Measurements from ENCODE around the gene ATP6V0C. TPM values are rescaled to one million over a fixed set of nuclear protein-coding genes. Genes with fewer than 3 reads are reported as not detected.

Gene ATP6V0C
- total RNA-seq, 1 experiment from 2014 or later: 176 TPM

DNA sequence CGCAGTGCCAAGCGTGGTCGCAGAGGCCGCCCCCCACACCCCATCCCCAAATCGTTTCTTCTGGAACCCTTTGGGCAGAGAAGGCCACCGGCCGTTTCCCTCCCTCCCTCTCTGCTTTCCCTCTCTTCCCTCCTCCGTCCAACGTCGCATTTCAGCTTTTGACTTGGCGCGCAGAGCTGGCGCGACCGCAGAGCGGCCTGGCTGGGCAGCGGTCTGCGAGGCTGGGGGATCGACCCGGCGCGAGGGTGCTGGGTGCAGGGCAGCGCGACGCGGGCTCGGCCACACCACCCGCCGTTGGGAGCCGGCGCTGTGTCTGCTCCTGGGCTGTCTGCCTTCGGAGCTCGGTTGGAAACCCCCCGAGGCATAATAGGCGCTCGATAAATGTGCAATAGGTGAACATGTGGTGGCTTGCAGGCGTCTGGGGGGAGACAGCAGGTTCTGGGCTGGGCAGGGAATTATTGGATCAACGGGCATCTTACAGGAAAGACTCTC, 45.5 kb upstream of the ATP6V0C start:
- Histone ChIP-seq H3K4me2 (ENCODE audit: insufficient read depth, insufficient read length, low read length) (peak overlapping the region; percentile 15), H3K23me2 (ENCODE audit: insufficient read length, low read depth, low read length, poor library complexity, severe bottlenecking) (peaks cover 9% of the 10 kb centered on the region), H3K27me3 (ENCODE audit: insufficient read depth, low read length) (peaks cover 17% of the 10 kb centered on the region; the same call in 1 of the 2 replicates), H3K14ac (ENCODE audit: insufficient read depth, low read length) (peak overlapping the region; percentile 5; the same call in 1 of the 2 replicates), H3K9me3 (ENCODE audit: control insufficient read depth, low read depth, low read length) (no peaks in the 10 kb centered on the region), H3K56ac (ENCODE audit: insufficient read length, low read depth, low read length) (no peak overlapping the region), H2BK12ac (ENCODE audit: insufficient read length, low read depth, low read length) (no peak overlapping the region), H3K4ac (ENCODE audit: low read depth, low read length) (no peak overlapping the region), H3K4me1 (ENCODE audit: insufficient read depth, low read length) (no peaks in the 10 kb centered on the region), H3K23ac (ENCODE audit: insufficient read length, low read depth, low read length) (no peak overlapping the region), H4K20me1 (ENCODE audit: control insufficient read depth, insufficient read depth, insufficient read length) (no peaks in the 10 kb centered on the region), H3K79me2 (ENCODE audit: insufficient read depth, low read length) (no peaks in the 10 kb centered on the region), H2AFZ (ENCODE audit: low read length) (no peak overlapping the region), H2BK15ac (ENCODE audit: low read depth, low read length) (no peak overlapping the region), H2BK20ac (ENCODE audit: low read depth, low read length, poor library complexity, severe bottlenecking) (no peak overlapping the region), H3K18ac (ENCODE audit: insufficient read length, low read depth, low read length) (no peak overlapping the region), H3K27ac (ENCODE audit: insufficient read length, low read depth, low read length) (no peak overlapping the region), H4K5ac (ENCODE audit: insufficient read length, low read depth, low read length) (no peak overlapping the region), H2BK120ac (ENCODE audit: low read depth, low read length, poor library complexity, severe bottlenecking) (no peak overlapping the region), H4K8ac (replicated peaks; ENCODE audit: insufficient read length, low read depth, low read length) (no peak overlapping the region), H3K9ac (ENCODE audit: extremely low read depth, insufficient read length, low read length) (peak overlapping the region; percentile 8), H4K91ac (ENCODE audit: insufficient read length, low read depth, low read length) (no peak overlapping the region), H2AK5ac (ENCODE audit: insufficient read length, low read length) (no peak overlapping the region), H3K79me1 (ENCODE audit: insufficient read depth, low read depth, low read length, poor library complexity, severe bottlenecking) (no peaks in the 10 kb centered on the region), H3T11ph (ENCODE audit: low read length) (no peak overlapping the region), H2BK5ac (ENCODE audit: insufficient read length, low read length) (no peak overlapping the region)
- Mint-ChIP-seq H3K27ac (peak overlapping the region in 1 of 3 experiments; percentile 39; a peak in 1 of 7 replicates), H3K36me3 (ENCODE audit: insufficient read depth in 1 of 3, low read depth in 3 of 3) (peaks cover 2 to 9% (median 6%) of the 10 kb centered on the region in 3 experiments; a peak in 4 of 7 replicates), H3K4me3 (peak overlapping the region; percentile 58 to 78), H3K9me3 (no peaks in the 10 kb centered on the region), H3K27me3 (ENCODE audit: low read depth) (peaks cover 33% of the 10 kb centered on the region), H3K4me1 (peaks cover 20 to 25% of the 10 kb centered on the region in 2 experiments)
- no peak for DNase-seq
- TF ChIP-seq, protein P1, sequence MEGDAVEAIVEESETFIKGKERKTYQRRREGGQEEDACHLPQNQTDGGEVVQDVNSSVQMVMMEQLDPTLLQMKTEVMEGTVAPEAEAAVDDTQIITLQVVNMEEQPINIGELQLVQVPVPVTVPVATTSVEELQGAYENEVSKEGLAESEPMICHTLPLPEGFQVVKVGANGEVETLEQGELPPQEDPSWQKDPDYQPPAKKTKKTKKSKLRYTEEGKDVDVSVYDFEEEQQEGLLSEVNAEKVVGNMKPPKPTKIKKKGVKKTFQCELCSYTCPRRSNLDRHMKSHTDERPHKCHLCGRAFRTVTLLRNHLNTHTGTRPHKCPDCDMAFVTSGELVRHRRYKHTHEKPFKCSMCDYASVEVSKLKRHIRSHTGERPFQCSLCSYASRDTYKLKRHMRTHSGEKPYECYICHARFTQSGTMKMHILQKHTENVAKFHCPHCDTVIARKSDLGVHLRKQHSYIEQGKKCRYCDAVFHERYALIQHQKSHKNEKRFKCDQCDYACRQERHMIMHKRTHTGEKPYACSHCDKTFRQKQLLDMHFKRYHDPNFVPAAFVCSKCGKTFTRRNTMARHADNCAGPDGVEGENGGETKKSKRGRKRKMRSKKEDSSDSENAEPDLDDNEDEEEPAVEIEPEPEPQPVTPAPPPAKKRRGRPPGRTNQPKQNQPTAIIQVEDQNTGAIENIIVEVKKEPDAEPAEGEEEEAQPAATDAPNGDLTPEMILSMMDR (conservative IDR thresholded peaks at IDR 0.05): no peak
- WGBS (ENCODE audit: extremely low coverage, insufficient read length, low lambda C conversion rate): no CpG with 5 or more reads among the region's 38 CpGs
